Measurements from ENCODE around the gene IL11RA.

GRCh38 chr9:34655394-34655793 lies 3.4 kb downstream of the IL11RA start:
- TF ChIP-seq CTCF (conservative IDR thresholded peaks at IDR 0.05) (no peak), ZFX (IDR thresholded peaks at IDR 0.05) (no peak)
